ENCODE measurements around the gene GABRR3.

GABRR3 gene

DNA sequence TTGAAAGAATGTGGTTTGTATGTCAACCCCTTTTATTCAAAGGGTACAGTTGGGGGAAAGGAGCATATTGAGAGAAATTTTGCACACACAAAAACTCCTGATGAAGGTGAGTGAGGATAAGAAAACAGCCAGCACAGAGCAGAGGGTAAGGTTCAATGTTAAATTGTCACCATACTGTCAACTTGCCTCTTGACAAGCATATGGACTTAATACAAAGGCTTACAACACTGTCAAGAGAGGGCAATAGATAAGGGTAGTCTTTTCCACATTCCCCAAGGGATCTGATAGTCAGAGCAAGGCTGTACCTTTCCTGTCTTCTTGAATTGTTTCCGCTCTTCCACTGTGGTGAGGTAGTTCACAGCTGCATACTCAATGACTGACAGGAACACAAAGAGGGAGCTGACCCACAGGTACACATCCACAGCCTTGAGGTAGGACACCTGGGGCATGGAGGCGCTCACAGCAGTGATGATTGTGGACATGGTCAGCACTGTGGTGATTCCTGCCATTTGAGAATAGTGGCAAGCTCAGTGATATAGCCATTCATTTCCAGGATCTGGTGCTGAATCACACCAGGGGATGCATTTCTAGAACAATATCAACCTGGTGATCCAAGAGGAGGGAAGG, 42.5 kb downstream of the GABRR3 start:
- no peak for DNase-seq (ENCODE audit: extremely low read depth in 1 of 2, low read depth in 1 of 2)

DNA sequence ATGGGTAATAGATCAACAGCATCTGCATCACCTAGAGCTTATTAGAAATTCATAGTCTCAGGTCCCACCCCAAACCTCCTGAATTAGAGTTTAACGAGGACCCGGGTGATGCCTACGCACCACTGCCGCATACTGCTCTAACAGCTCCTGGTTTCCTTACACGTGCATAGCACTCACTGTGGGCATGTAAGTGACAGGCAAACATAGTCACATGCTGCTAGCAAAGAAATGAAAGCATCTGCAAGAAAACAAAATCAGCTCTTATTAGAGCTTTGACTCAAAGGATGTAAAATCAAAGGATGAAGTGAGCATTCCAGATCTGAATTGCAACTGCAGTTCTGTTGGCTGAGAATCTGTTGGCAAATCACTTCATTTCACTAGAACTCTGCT, 43.8 kb downstream of the GABRR3 start:
- DNase-seq (ENCODE audit: extremely low read depth in 1 of 2, low read depth in 1 of 2), result no peak

DNA sequence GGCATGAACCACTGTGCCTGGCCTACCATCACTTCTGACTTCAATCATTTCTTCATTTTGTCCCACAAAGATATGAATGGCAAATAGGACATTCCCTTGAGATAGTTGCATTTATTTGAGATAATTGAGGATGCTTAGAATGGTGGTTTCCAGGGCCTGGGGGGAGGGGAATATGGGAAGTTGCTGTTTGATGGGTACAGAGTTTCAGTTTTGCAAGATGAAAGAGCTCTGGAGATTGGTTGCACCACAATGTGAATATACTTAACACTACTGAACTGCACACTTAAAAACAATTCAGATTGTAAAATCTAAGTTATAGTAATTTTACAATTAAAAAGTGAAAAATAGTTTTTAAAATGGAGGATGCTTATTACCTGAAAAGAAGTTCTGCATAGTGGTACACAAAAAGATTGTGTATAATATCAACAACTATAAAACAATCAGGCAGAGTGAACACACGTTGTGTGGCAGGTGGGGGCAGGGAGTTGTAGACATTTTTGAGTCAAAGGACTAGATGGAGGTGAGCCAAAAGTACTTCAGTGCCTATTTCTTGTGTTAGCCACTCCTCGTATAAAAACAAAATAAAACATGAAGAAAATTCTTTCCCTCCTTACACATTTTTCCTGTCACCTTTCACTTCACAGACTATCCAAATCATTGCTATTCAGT, 44.4 kb downstream of the GABRR3 start:
- DNase-seq (ENCODE audit: extremely low read depth in 1 of 2, low read depth in 1 of 2), result no peak

DNA sequence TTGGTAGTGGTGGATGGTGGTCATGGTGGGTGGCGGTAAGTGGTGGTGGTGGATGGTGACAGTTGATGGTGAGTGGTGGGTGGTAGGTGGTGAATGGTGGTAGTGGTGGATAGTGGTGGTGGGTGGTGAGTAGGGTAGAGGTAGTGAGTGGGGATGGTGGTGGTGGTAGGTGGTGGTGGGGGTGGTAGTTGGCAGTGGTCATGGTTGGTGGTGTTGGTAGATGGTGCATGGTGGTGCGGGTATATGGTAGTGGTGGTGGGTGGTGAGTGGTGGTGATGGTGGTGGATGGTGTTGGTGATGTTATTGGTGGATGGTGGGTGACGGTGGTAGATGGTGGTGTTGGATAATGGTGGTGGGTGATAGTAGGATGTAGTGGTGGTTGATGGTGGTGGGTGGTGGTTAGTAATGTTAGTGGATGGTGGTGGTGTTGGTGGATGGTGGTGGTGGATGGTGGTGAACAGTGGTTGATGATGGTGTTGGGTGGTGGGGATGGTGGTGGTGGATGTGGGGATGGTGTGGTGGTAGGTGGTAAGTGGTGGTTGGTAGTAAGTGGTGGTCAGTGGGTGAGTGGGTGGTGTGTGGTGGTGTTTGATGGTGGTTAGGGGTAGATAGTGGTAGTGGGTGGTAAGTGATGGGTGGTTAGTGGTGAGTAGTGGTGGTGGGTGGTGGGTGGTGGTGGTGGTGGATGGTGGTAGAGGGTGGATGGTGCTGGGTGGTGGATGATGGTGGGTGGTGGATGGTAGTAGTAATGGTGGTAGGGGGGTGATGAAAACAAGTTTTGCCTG, 46.1 kb downstream of the GABRR3 start:
- no peak for DNase-seq (ENCODE audit: extremely low read depth in 1 of 2, low read depth in 1 of 2)

DNA sequence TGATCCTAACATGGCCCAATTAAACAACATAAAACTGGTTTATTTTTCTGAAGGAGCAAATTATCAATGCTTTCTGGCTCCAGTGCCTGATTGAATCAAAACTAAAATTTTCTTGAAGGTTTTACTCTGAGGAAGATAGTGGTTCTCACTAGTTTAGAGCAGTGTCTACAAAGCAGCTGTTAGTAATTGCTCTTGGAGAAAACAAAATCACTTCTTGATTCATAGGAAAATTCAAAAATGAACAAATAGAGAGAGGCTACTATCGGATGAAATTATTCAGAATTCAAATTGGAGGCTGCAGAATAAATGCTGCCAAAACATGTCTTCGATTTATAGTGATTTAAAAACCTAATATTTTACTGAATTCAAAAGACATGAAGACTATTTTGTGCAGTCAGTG, 47.8 kb downstream of the GABRR3 start:
- DNase-seq (ENCODE audit: extremely low read depth in 1 of 2, low read depth in 1 of 2), result no peak

DNA sequence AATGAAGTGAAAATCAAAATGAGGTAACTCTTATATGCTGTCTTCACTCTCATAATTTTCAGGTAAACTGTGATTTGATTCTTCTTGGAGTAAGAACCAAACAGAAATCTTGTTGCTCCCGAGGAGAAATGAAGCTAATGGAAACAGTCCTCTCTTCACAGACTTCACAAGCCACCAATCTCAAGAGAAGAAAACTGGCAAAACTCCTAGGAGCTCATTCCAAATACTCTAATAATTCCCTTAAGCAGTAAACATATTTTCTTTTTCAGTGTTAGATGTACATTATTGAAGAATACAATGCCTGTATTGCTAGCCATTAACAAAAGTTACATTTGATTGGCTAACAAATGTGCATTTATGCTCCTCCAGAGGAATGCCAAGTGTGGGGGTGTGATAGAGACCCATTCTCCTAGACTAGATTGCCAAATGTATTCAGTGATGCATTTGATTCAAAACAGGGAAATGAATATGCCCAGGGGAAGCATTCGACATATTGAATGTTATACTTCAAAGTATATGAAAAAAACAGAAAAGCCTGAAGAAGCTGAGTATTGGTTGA, 51.1 kb downstream of the GABRR3 start:
- DNase-seq (ENCODE audit: extremely low read depth in 1 of 2, low read depth in 1 of 2), result no peak

DNA sequence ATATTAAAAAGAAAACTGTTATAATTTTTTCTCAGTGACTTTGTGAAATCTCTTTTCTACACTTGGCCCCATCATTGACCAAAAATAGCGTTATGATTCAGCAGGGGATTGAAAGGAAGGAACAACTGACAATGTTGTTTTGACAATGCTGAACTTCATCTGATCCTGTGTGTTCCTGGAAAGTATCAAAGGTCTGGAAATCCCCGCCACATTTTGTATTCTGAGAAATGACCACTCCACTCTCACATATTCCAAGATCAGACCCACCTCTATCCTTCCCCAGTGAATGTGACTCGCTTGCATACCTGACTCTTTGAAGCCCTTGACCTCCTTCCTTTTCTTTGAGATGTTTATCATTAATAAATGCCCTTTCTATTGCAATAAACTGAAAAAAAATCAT, 53.2 kb downstream of the GABRR3 start:
- no peak for DNase-seq (ENCODE audit: extremely low read depth in 1 of 2, low read depth in 1 of 2)

DNA sequence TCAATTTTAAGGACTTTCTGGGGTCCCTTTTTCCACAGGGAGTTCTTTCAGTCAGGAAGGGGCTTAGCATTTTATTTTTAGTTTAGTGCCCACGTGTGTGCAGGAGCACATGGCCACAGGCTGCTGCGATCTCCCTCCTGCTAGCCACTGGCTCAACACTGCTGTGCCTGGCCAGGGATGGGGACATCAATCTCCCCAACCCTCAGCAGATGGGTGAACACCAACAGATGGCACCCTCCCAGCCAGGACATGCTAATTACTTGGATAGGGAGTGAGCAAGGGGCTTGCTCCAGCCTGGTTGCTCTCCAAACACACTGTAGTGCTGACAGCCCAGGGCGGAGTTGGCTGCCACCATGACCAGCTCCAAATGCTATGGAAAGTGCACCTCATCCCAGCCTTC, 55.5 kb downstream of the GABRR3 start:
- no peak for DNase-seq (ENCODE audit: extremely low read depth in 1 of 2, low read depth in 1 of 2)

DNA sequence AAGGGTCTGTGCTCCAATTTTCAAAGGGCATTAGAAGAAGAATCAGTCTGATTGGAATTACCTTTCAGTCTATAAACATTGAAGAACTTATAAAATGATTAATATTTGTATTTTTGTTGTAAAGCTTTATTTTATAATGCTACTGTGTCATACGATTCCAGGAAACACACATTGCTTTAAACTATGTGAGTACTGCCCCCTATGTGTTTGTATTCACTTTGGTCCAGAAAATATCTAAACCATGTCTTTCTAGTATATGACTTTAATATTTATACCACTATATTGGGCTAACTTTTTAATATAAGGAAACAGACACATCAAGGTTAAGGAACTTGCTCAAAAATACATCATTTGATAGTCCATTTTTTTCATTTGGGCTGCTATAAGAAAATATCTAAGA, 59.6 kb downstream of the GABRR3 start:
- no peak for DNase-seq (ENCODE audit: extremely low read depth in 1 of 2, low read depth in 1 of 2)

DNA sequence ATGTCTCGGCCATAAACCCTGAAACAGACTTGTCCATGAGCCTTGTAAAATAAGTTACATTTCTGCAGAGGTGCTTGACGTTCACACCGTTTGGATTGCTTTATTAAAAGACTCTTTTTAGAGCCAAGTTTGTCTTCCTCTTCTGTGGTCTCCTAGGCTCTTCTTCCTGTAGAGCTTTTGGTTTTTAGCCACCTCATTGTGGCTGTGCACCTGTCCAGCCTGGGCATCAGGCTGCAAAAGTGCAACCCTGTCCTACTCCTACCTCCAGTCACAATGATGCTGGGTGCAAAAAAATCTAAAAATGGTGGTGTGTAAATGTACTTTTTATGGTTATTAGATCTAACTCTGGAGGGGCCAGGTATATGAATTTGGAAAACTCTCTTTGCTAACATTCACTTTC, 60.1 kb downstream of the GABRR3 start:
- no peak for DNase-seq (ENCODE audit: extremely low read depth in 1 of 2, low read depth in 1 of 2)

DNA sequence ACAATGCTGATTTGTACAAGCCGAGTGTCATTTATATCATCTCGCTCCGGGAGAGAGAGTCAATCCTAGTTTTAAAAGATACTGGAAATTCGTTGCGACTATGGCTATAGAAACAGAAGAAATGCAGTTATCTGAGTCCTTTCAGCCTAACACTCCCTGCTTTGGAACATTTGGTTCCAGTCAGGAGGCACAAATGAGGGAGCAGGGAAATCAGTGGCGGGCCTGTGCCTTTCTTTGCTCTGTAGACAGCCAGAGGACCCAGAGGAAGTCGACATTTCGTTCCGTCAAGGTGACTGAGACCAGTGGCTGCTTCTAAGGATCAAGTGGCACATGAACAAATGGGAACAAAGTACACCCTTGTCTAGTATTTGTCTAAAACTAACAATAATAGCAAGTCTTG, 62.1 kb downstream of the GABRR3 start:
- DNase-seq (ENCODE audit: extremely low read depth in 1 of 2, low read depth in 1 of 2), result no peak

DNA sequence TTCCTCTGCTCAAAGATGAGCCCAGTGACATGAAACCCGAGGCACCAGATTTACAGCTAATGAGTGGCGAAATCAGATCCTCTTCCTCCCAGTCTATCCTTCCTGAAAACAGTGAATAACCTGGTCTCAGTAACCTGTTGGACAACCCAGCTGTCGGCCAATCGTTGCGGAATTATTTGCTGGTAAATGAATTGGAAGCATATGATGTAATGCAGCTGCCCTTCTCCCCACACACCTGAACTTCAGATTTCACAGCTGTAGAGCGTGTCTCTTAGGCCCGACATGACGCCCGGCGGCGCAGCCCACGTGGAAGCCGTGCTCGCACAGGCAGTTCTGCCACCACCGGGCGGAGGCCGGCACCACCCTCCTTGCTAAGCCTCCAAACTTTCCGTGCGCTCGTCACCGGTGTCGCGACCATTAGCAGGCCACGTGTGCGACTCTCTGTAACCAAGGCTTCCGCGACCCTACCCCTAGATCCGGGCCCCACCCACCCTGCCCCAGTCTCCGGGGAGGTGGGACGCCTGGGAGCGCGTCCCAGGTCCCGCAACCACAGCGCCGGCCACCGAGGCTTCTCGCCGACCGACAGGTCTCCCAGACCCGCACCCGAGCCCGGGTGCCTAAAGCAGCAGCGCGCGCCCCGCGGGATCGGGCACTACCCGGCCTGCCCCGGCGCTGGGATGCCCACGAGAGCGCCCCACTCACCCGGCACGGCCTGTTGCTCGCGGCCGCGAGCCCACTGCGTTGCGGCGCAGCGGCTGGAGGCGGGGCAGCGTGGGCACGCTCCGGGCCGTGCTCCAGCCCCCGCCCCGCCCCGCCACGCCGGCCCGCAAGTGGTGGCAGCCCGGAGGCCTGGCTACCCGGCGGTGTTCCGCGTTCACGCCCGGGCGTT, 63.2 kb downstream of the GABRR3 start, which contains the start of gene RIOX2:
RIOX2 (minus strand) TSS at position 753 of the 889 bp plus-strand sequence. CDS start 4,838 bp downstream, outside the sequence.
- peak; percentile 44 to 60 for DNase-seq (ENCODE audit: extremely low read depth in 1 of 2, low read depth in 1 of 2)

DNA sequence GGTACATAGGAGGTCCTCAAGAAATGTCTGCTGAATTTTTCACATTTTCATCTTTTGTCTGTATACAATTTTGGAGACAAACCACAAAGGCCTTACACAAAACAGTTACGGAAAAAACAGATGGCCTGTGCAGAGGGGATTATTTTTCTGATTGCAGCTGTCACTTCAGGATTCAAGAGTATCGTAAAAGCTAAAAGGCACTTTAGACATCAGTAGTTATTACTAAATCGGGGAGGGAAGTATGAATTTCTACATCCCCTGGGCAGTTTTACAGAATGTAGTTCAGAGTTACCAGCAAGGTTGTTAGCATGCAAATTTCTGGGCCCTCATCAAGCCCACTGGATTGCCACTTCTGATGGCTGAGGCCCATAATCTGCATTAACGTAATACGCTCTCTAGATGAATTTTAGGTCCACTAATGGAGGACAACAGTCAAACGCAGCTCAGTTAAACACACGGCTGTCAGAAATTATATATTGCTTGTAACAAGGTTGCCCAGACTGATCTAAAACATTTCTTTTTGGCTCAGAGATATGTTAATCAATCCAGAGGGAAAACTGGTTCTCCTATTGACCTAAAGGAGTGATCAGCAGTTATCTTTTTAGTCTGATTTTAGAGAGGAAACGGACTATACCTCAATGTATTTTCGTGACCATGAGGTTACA, 64.0 kb downstream of the GABRR3 start:
- no peak for DNase-seq (ENCODE audit: extremely low read depth in 1 of 2, low read depth in 1 of 2)

DNA sequence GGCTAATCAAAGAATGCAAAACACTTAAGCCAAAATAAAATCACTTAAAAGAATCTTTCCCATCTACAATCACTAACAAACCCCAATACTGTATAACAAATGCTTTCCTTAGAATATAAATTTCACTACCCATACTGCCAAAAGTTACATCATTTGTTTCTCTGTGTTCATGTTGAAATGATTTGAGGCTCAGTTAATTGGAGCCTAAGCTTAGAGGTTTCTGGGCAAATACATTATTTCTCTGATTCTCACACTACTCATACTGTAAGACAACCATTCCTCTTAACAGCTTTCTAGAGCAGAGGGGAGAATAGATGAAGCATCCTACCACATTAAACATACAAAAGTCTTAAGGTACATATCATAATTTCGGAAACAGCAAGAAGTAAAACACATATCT, 65.0 kb downstream of the GABRR3 start:
- no peak for DNase-seq (ENCODE audit: extremely low read depth in 1 of 2, low read depth in 1 of 2)

DNA sequence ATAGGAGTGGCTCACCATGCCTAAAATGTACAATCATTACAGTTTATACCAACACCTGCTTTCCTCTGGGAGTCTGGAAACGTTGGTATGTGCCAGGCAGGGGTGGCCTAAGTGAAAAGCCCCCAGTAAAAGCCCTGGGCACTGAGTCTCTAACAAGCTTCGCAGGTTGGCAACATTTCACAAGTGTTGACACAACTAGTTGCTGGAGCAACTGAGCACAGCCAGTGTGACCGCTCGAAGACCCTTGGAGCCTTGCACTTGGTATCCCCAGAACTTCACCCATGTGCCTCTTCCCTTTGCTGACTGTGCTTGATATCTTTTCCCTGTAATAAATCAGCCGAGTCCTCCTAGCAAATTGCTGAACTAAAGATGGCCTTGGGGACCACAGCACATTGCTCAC, 65.6 kb downstream of the GABRR3 start:
- DNase-seq (ENCODE audit: extremely low read depth in 1 of 2, low read depth in 1 of 2), result no peak

DNA sequence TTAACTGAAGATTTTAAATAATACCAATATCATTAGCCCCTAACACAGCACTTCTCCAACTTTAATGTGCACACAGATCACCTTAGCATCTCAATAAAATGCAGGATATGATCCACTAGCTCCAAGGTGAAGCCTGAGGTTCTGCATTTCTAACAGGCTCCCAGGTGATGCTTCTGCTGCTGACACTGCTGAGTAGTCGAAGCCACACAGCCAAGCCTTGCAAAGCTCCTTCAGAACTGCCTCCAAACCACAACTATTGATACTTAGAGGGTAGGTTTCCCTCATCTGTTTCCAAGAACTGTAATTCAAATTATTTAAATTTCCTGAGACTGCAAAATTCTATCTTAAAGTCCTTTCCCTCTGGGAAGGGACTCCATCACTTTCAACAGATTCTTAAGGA, 66.7 kb downstream of the GABRR3 start:
- DNase-seq (ENCODE audit: extremely low read depth in 1 of 2, low read depth in 1 of 2), result no peak

DNA sequence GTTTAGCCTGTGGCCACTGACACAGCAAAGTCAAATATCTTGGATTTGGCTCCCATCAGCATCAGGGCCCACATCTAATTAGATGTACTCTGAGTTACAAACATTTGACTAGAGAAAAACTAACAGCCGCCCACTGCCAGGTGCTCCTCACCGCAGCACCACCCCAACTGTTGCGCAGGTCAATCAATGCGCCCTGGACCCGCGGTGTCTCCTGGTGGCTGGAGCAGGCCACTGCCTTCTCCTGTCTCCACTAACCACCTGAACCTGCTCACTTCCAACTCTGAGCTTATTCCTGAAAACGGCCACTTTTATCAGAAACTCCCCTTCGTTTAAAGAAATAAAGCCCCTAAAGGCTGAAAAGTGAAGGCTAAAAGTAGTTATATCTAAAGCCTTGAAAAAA, 67.1 kb downstream of the GABRR3 start:
- no peak for DNase-seq (ENCODE audit: extremely low read depth in 1 of 2, low read depth in 1 of 2)

DNA sequence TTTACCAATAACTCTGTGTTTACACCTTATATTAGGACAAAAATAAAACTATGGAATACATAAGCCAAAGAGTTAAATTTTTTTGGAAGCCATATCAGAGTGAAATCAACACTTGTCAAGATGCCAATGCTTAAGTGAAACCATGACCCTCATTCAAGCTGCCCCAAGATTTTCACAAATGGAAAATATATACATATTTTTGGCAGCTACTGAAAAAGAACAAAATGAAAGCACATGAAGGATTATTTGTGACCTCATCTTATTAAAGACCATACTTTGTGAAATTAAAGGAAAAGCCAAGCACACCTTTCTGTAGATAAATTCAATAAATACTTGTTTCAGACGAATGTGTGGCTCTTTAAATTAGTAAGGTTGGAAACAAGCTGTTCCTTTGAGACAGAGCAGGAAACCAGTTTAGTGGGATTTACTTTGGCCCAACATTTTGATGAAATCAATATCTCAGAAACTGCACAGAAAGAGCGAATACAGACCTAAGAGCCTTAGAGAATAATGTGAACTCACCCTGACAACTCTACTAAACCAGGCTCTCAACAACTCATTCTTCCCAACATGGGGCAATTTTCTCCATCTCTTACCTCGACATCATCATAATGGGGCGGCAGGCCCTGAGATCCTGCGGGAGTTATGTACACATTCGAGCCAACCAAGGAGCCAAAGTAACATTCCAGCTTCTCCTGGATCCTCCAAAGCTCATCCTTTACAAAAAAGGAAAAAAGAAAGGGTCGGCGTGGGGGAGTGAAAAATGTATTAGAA, 73.9 kb downstream of the GABRR3 start:
- DNase-seq (ENCODE audit: extremely low read depth in 1 of 2, low read depth in 1 of 2), result no peak

DNA sequence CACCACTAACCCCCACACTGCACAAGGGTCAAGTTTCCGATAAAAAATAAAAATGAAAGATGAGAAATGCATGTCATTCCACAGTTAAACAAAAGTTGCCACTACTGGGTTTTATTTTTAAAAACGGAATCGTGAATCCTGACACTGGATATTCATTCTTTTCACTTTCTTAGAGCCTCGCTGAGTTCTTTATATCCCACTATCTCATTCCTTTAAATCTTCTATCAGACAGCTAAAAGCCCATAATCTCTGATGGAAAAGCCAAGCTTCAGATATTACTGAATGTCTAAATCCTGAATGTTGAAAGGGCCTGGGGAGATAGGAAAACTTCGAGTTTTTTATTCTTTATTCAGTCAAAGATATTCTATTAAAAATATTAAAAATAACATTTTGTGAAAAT, 74.6 kb downstream of the GABRR3 start:
- no peak for DNase-seq (ENCODE audit: extremely low read depth in 1 of 2, low read depth in 1 of 2)
